ENCODE results near the gene CALCOCO2. TPM values are rescaled to one million over a fixed set of nuclear protein-coding genes. Genes with fewer than 3 reads are reported as not detected.

The CALCOCO2 gene
- polyA plus RNA-seq, 1 donor from 2014 or later, result 4.5 TPM

GRCh38 chr17:48903401-48903800, 72.6 kb downstream of the CALCOCO2 start:
- Histone ChIP-seq H2AFZ (ENCODE audit: low read depth, low read length) (no peak overlapping the region), H3K4me2 (ENCODE audit: low read length) (no peak overlapping the region), H3K27me3 (ENCODE audit: insufficient read depth, low read depth, low read length) (no peaks in the 10 kb centered on the region), H3K9ac (ENCODE audit: low read length) (no peak overlapping the region), H3F3A (ENCODE audit: insufficient read depth, low read length, poor library complexity, severe bottlenecking) (no peaks in the 10 kb centered on the region), H4K20me1 (ENCODE audit: insufficient read depth) (no peaks in the 10 kb centered on the region), H3K36me3 (ENCODE audit: insufficient read depth, low read length) (no peaks in the 10 kb centered on the region), H3K4me3 (ENCODE audit: low read length) (no peak overlapping the region), H3K9me2 (ENCODE audit: insufficient read depth, low read length) (no peaks in the 10 kb centered on the region), H3K9me3 (ENCODE audit: low read length) (no peaks in the 10 kb centered on the region), H3K27ac (ENCODE audit: low read length) (no peak overlapping the region), H3K79me2 (replicated peaks; ENCODE audit: insufficient read depth, low read length) (no peaks in the 10 kb centered on the region)
- TF ChIP-seq POLR2AphosphoS5 (IDR thresholded peaks at IDR 0.05), result no peak
- no peak for TF ChIP-seq MXI1 (conservative IDR thresholded peaks at IDR 0.05; ENCODE audit: poor library complexity, severe bottlenecking)
- TF ChIP-seq SMC3 (conservative IDR thresholded peaks at IDR 0.05; ENCODE audit: poor library complexity), result no peak
- no peak for TF ChIP-seq REST (IDR thresholded peaks at IDR 0.05; ENCODE audit: borderline replicate concordance)
- no peak for TF ChIP-seq TAF1 (IDR thresholded peaks at IDR 0.05; ENCODE audit: low read depth)
- TF ChIP-seq EP300 (conservative IDR thresholded peaks at IDR 0.05; ENCODE audit: poor library complexity, severe bottlenecking), result no peak
- no peak for TF ChIP-seq CTCF (IDR thresholded peaks at IDR 0.05; ENCODE audit: poor library complexity, severe bottlenecking)
- no peak for TF ChIP-seq RAD21 (conservative IDR thresholded peaks at IDR 0.05)
- no peak for TF ChIP-seq EZH2 (IDR thresholded peaks at IDR 0.05; ENCODE audit: borderline replicate concordance, insufficient read depth, low read length, poor library complexity, severe bottlenecking)

- Histone ChIP-seq H3K9me2 (ENCODE audit: insufficient read depth, low read length) (no peaks in the 10 kb centered on the region), H4K20me1 (ENCODE audit: insufficient read depth) (no peaks in the 10 kb centered on the region), H3K4me3 (ENCODE audit: low read length) (no peak overlapping the region), H3K4me2 (ENCODE audit: low read length) (no peak overlapping the region), H3K79me2 (replicated peaks; ENCODE audit: insufficient read depth, low read length) (peaks cover 5% of the 10 kb centered on the region), H2AFZ (ENCODE audit: low read depth, low read length) (no peak overlapping the region), H3F3A (ENCODE audit: insufficient read depth, low read length, poor library complexity, severe bottlenecking) (no peaks in the 10 kb centered on the region), H3K9me3 (ENCODE audit: low read length) (no peaks in the 10 kb centered on the region), H3K9ac (ENCODE audit: low read length) (no peak overlapping the region), H3K27me3 (ENCODE audit: insufficient read depth, low read depth, low read length) (no peaks in the 10 kb centered on the region), H3K27ac (ENCODE audit: low read length) (no peak overlapping the region), H3K36me3 (ENCODE audit: insufficient read depth, low read length) (no peaks in the 10 kb centered on the region)
- TF ChIP-seq CTCF (IDR thresholded peaks at IDR 0.05; ENCODE audit: poor library complexity, severe bottlenecking), result no peak
- no peak for TF ChIP-seq POLR2AphosphoS5 (IDR thresholded peaks at IDR 0.05)
- TF ChIP-seq REST (IDR thresholded peaks at IDR 0.05; ENCODE audit: borderline replicate concordance), result no peak
- TF ChIP-seq MXI1 (conservative IDR thresholded peaks at IDR 0.05; ENCODE audit: poor library complexity, severe bottlenecking), result no peak
- no peak for TF ChIP-seq EP300 (conservative IDR thresholded peaks at IDR 0.05; ENCODE audit: poor library complexity, severe bottlenecking)
- no peak for TF ChIP-seq EZH2 (IDR thresholded peaks at IDR 0.05; ENCODE audit: borderline replicate concordance, insufficient read depth, low read length, poor library complexity, severe bottlenecking)
Observed at GRCh38 chr17:48904428-48904827, 73.6 kb downstream of the CALCOCO2 start.

Data from neural cell (in vitro differentiated cells).